HPDE6-E6E7 (cell line): ENCODE results near the gene TSPY4.
"Not testable (repeated sequence)": the region's sequence is repeated elsewhere in the genome, so short reads cannot be mapped to it uniquely, and the experiment has no call there.

Source experiments
- DNase-seq: peaks from one replicate; pipeline ENCODE4 v3.0.0; 2011; ENCODE audit warnings: missing footprints; ENCODE audit errors: extremely low spot score

TSPY4 gene, protein sequence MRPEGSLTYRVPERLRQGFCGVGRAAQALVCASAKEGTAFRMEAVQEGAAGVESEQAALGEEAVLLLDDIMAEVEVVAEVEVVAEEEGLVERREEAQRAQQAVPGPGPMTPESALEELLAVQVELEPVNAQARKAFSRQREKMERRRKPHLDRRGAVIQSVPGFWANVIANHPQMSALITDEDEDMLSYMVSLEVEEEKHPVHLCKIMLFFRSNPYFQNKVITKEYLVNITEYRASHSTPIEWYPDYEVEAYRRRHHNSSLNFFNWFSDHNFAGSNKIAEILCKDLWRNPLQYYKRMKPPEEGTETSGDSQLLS

DNA sequence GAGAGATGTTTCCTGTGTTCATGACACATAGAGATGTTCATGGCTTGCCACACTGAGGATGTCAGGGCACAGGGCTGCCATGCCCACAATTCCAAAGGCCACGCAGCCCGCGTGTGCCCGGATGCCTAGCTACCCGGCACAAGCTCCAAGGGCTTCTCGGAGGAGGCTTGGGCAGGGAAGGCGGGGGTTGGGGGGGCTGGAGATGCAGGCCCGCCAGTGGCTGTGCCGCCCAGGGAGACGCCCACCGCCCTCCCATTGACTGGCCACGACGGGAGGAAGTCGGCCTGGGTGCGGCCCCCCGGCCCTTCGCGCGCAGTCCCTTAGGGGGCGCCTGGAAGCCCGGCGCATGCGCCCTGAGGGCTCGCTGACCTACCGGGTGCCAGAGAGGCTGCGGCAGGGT, at the start of gene TSPY4:
TSS of gene TSPY4 (plus strand) at position 301 of the 400 bp plus-strand sequence. CDS start at position 347, 46 bp downstream.
- not testable (repeated sequence) for DNase-seq

DNA sequence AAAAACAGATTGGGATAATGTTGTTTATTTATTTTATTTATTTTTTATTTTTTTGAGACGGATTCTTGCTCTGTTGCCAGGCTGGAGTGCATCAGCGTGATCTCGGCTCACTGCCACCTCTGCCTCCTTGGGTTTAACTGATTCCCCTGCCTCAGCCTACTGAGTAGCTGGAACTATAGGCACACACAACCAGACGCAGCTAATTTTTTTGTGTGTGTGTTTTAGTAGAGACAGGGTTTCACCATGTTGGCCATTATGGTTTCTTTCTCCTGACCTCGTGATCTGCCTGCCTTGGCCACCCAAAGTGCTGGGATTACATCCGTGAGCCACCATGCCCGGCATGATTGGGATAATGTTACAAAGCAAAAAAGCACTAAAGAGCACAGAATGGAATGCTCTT, 16.3 kb upstream of the TSPY4 start:
- DNase-seq, result no peak

DNA sequence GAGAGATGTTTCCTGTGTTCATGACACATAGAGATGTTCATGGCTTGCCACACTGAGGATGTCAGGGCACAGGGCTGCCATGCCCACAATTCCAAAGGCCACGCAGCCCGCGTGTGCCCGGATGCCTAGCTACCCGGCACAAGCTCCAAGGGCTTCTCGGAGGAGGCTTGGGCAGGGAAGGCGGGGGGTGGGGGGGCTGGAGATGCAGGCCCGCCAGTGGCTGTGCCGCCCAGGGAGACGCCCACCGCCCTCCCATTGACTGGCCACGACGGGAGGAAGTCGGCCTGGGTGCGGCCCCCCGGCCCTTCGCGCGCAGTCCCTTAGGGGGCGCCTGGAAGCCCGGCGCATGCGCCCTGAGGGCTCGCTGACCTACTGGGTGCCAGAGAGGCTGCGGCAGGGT, 20.2 kb downstream of the TSPY4 start, which contains the start of gene TSPY8:
TSS of gene TSPY8 (plus strand) at position 301 of the 400 bp plus-strand sequence. CDS start at position 347, 46 bp downstream.
- DNase-seq, result not testable (repeated sequence)
